LoVo (cell line): ENCODE results near the gene GUSB.
"Not testable (repeated sequence)": the region's sequence is repeated elsewhere in the genome, so short reads cannot be mapped to it uniquely, and the experiment has no call there.

Source experiments
- DNase-seq: peaks from one replicate; pipeline ENCODE4 v3.0.0-alpha.2; 2016; ENCODE audit warnings: low spot score

GUSB gene

DNA sequence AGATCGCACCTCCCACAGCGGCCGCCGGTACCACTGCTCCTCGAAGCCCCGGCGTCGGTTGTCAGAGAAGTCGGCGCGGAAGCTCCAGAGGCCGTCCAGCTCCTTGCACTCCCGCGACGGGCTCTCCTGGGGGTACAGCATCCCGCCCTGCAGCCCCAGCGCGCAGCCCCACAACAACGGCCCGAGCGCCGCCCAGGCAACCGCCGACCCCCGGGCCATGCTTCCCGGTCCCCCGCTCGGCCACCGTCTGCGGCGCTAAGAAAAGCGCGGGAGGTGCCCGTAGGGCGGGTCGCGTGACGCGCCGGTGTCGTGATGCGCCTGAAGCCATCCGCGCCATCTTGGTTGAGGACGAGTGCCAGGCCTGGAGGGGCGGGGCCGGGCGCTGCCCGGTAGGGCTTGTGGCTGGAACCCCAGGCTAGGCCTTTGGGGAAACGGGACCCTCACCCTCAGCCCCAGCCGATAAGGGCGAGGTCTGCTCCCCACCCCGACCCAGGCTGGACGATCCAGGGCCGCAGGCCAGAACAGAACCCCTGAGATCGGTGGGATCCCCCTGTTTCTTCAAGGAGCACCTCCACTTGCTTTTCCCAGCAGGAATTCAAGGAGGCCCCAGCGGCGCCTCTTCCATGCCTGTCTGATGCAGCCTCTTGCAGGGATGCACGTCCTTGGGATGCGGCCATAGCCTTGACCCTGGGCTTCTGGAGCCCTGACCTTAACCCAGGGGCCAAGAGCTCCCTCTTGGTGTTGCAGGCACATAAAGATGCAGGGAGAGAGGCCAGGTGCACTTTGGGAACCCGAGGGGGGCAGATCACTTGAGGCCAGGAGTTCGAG, at the start of gene GUSB:
GUSB (minus strand) TSS at position 249 of the 828 bp plus-strand sequence; CDS start at position 219, 30 bp downstream.
- peak; percentile 95 for DNase-seq

DNA sequence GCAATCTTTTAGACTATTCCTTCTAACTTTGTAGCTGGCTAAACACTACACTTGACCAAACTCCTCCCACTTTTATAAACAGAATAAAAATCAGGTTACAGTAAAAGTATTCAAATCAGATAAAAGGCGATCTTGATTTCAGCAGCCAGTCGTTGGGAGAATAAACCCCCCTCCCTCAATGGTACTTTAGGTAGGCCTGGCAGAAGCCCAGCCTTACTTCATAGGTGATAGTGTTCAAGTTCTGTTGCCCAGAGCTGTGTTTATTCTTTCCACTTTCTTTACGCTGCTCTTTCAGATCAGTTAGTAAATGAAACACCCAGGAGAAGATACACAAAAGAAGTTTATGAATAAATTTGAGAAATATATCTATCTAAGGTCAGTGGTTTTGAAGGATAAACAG, 46.3 kb upstream of the GUSB start:
- DNase-seq: not testable (repeated sequence)

DNA sequence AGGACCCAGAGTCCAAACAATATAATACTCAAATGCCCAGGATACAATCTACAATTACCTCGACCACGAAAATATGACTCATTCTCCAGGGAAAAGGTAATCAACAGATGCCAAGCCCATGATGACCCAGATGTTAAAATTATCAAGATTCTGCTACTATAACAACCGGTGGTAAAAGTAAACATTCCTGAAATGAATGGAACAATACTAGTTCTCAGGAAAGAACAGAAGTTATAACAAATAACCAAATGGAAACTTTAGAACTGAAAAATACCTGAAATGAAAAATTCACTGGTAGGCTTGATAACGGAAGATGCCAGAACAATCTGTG, 34.1 kb upstream of the GUSB start:
- DNase-seq: peak; percentile 73

DNA sequence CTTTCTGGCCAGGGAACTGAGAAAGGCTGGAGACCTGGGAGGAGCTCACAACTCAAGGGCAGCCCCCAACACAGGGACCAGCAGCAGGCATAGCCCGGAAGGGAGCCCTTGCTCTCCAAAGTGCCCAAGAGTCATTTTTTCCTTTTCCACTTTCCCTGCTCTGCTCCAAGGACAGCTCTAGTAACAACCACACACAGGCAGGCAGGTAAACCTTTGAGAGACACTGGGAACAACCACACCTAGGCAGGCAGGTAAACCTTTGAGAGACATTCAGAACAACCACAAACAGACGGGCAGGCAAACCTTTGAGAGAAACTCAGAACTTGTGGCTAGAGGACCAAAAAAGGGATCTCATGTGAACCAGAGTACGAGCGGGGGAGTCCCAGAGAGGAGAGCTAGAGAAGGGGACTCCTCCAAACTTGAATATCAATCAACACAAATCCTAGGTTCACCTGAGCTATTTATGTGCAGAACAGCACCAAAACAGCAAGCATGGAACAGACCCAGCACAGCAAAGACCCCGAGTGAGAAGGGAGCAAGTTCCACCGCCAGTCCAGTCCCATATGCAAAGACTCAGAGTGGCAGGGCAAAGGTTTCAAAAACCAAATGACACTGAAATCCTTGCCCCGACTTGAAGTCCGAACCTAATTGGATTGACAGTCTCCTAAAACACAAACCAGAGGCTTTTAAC, 33.6 kb upstream of the GUSB start:
- no peak for DNase-seq

DNA sequence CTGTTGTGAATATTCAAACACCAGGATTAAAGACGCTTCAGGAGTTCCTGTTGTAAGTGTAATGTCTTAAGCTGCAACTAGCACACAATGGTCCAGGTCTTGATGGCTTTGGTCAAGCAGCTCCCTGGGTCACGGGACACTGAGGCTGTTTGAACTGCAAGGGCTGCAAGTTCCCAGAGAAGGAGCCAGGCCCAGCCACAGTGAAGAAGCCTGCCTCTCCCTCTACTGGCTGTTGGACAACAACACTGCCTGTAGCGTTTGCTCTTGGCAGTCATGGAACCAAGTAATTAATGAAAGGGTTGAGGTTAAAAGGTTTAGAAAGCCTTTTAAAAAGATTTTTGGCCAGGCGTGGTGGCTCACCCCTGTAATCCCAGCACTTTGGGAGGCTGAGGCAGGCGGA, 31.9 kb upstream of the GUSB start:
- peak; percentile 15 for DNase-seq

DNA sequence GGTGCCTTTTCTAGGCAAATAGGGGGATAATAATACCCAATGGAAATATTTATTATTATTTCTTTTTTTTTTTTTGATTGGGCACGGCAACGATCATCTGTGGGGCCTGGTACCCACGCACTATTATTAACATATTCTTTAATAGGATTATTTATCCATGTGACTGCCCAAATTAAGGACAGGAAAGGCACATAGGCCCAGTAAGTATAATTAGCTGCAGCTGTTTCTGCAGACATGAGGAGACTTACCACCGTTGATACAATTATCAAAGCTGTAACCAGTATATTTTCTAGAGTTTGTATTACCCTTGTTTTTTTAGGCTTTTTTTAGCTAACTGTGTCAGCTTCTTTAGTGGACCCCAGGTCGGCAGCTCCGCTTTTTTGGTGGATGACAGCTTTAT, 25.2 kb upstream of the GUSB start:
- no peak for DNase-seq

DNA sequence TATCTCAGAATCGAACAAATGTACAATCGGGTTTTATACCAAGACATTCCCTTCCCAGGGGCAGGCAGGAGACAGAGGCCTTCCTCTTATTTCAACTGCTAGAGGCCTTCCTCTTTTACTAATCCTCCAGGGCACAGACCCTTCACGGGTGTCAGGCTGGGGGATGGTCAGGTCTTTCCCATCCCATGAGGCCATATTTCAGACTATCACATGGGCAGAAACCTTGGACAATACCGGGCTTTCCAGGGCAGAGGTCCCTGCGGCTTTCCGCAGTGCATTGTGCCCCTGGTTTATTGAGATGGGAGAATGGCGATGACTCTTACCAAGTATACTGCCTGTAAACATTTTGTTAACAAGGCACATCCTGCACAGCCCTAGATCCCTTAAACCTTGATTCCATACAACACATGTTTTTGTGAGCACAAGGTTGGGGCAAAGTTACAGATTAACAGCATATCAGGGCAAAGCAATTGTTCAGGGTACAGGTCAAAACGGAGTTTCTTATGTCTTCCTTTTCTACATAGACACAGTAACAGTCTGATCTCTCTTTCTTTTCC, 23.2 kb upstream of the GUSB start:
- not testable (repeated sequence) for DNase-seq

DNA sequence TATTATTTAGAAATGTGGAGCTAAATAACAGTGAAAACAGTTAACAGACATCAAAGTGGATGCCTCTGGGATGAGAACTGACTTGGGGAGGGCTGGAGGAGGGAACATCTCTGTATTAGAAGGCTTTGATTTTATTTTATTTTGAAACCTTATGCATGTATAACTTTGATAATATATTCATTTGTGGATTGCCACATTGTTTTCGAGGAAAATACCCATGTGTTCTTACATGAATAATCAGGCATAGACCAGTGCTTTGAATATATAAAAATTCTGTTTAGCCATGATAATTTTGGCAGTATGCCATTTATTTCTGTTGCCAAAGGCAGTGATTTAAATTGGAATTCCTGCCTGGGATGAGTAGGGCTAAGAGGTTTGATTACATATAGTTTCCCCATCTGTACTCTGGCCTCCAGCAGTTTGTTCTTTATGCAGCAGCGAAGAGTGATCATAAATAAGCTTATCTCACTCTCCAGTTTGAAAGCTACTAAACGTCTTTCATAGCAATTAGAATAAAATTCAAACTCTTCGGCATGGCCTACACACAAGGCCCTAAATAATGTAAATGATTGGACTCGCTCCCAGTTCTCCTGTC, 18.9 kb upstream of the GUSB start:
- DNase-seq: not testable (repeated sequence)

DNA sequence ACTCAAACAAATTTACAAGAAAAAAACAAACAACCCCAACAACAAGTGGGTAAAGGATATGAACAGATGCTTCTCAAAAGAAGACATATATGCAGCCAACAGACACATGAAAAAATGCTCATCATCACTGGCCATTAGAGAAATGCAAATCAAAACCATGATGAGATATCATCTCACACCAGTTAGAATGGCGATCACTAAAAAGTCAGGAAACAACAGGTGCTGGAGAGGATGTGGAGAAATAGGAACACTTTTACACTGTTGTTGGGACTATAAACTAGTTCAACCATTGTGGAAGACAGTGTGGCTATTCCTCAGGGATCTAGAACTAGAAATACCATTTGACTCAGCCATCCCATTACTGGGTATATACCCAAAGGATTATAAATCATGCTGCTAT, 13.0 kb upstream of the GUSB start:
- not testable (repeated sequence) for DNase-seq

DNA sequence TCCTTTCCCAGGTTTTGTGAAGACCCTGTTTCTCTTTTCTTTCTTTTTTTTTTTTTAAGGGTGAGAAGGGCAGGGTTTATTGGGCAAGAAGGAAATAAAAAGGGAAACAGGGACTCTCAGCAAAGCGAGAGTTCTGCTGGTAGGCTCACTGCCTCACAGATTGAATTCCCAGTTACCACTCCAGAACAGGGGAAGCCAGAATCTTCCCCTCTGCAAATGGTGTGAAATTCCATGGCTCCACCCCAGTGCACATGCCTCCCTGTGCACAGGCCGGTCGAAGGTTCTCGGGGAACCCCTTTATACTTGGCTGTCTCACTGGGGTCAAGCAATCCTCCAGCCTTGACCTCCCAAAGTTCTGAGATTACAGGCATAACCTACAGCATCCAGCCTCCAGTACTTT, 10.5 kb upstream of the GUSB start:
- no peak for DNase-seq

DNA sequence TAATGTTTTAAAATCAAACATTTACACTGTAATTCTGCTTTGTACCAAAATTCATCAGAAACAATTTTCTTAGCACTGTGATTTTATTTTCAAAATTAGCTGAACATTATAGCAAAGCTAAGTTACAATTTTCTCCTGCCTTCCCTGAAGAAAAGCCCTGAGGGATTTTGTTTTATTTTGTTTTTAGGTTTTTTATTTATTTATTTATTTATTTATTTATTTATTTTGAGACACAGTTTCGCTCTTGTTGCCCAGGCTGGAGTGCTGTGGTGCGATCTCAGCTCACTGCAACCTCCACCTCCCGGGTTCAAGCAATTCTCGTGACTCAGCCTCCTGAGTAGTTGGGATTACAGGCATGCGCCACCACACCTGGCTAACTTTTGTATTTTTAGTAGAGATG, 9.8 kb upstream of the GUSB start:
- DNase-seq: not testable (repeated sequence)

DNA sequence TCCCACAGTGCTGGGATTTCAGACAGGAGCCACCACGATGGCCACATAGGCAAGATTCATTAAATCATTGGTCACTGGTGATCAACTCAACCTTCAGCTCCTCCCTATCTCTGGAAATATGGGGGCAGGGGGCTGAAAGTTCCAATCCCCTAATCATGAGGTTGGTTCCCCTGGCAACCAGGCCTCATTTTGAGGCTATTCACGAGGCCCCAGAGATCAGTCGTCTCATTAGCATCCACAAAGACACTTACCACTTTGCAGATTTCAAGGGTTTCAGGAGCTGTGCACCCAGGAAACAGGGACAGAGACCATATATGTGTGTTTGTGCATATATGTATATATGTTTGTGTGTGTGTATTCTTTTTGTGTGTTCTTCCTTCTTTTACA, 7.7 kb upstream of the GUSB start:
- no peak for DNase-seq

DNA sequence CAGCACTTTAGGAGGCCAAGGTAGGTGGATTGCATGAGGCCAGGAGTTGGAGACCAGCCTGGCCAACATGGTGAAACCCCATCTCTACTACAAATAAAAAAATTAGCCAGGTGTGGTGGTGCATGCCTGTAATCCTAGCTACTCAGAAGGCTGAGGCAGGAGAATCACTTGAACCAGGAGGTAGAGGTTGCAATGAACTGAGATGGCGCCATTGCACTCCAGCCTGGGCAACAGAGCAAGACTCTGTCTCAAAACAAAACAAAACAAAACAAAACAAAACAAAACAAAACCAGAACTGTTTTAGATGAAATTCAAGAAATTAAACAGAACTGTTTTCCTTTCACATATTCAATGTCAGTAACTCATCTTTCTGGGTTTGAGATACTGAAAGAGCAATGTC, 6.5 kb upstream of the GUSB start:
- not testable (repeated sequence) for DNase-seq

DNA sequence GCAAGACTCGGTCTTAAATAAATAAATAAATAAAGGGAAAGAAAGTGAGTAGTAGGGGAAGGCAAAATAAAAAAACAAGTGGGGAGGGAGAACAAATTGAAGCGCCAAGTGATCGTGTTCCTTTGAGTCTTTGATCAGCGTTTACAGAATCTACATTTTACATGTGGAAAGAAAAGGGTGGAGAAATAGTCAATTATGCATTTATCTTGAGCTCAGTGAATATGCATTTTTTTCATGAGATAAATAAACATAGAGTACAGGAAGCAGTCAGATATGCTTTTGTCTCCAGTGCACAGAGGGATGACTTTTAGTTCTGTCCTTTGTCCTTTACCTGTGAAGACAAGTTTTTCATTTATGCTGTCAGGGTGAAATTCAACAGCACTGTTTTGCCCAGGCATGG, 6.1 kb upstream of the GUSB start:
- DNase-seq: no peak

DNA sequence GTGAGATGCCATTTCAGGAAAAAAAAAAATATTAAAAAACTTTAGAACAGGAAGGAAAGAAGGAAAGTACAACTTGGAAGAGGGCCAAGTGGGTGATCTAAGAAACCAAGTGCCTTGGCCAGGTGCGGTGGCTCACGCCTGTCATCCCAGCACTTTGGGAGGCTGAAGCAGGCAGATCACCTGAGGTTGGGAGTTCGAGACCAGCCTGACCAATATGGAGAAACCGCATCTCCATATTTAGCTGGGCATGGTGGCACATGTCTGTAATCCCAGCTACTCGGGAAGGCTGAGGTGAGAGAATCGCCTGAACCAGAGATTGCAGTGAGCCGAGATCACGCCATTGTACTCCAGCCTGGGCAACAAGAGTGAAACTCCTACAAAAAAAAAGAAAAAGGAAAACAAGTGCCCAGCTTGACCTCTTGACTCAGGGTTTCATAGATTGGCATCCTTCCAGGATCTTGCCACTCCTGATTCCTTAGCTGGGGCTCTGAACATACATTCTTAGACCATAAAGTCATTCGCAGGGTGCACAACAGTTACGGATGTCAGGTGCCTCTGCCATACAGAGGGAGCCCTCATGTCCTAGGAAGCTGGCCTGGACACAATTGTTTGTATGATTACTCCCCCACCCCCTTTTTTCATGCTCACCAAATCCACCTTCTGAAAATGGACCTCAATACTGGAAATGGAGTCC, 2.1 kb upstream of the GUSB start:
- peak; percentile 83 for DNase-seq

DNA sequence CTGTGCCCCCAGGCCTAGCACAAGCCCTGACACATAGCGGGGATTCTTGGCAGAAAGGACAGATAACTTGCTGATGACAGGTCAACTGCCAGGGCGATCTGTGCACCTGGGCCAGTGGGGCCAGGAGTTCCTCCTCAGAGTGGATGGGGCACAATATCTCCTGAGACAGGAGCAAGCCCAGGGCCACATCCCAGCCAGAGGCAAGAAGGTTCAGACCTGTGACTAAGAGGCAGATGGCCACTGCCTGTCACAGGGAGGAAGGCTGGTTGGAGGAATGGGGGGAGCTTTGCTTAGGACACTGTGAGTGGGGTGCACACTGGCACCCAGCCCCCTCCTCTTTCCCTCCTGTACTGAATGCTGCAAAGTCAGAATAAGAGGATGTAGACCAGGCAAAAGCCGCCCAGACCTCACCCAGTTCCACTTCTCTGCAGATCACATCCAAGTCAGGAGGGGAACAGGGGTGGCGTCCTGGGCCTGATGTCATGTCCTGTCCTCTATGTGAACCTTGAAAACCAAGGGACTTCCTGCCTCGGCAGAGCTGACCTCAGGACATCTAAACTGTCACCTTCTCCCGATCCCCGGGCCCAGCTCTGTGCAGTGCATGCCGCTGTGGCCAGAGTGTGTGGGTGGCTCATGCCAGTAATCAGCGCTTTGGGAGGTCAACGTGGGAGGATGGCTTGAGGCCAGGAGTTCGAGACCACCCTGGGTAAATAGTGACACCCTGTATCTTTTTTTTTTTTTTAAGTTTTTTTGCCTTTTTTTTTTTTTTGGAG, 1.3 kb downstream of the GUSB start:
- DNase-seq: no peak

DNA sequence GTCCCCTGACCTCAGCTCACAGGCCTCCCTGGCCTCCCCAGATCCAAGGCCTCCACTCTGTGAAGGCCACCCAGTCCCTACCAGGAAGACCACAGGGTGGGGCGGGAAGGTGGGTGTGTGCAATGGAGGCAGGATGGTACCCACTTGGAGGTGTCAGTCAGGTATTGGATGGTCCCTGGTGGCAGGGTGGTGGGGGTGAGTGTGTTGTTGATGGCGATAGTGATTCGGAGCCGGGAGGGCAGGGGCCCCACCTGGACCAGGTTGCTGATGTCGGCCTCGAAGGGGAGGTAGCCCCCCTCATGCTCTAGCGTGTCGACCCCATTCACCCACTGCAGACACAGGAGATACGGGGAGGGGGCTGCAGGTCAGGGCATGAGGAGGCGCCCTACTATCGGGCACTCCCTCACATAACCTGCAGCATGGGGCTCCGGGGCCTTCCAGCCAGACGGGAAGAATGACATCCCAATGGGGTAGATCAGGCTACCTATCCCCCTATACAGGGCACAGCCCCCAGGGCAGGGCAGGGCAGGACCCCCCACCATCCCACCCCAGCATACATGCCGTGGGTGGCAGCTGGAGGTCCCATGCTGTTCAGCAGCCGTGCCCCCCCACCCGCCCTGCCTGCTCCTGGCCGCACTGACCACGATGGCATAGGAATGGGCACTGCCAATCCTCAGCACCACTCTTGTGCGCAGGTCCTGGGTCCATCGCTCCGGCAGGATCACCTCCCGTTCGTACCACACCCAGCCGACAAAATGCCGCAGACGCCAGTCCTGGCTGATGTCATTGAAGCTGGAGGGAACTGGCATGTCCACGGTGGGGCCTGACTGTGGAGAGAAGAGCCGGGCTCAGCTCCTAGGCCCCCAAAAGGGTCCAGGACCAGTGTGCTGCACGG, 2.2 kb downstream of the GUSB start:
- no peak for DNase-seq

DNA sequence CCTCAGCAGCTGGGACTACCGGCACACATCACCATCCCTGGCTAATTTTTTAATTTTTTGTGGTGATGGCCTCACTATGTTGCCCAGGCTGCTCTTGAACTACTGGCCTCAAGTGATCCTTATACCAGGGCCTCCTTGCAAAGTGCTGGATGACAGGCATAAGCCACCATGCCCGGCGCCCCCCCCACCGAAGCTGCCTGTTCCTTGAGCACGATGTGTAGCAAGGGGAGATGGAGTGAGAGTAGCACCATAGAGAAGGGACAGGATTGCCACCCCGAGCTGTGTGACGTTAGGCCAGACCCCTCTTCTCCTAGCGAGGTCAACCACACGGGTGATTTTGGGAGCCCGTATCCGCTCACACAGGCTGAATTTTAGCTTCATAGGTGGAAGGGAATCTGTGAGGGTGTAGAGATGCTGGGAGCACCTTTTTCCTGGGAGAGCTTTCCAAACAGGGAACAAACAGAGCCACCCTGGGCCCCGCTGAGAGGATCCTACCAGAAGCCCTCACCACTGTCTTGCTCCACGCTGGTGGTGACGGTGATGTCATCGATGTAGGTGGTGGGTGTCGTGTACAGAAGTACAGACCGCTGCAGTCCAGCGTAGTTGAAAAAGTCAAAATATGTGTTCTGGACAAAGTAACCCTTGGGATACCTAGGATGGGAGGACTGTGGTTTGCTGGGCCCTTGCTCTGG, 3.0 kb downstream of the GUSB start:
- DNase-seq: no peak

DNA sequence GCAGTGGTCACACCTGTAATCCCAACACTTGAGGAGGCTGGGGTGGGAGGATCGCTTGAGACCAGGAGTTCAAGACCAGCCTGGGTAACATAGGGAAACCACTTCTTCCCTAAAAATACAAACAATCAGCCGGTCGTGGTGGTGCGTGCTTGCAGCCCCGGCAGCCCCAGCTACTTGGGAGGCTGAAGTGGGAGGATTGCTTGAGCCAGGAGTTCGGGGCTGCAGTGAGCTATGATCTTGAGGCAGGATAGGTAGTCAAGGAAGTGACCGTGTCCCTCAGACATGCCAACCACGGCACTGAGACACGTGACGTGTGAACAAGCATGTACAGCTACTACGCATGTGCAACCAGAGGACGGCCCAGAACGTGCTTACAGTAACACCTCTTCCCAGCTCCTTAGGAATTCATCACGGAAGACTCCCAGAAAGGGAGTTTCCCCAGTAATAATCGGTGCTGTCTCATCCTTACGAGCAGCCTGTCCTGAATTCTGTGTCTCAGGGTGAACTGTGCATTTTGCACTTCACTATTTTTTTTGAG, 5.3 kb downstream of the GUSB start:
- DNase-seq: no peak
